ENCODE measurements around the gene IL25. TPM values are rescaled to one million over a fixed set of nuclear protein-coding genes. Genes with fewer than 3 reads are reported as not detected.

Gene IL25
- polyA plus RNA-seq, 1 donor (not counting 4 experiments of a cell fraction or from before 2014, with no cell fraction given) = not detected

DNA sequence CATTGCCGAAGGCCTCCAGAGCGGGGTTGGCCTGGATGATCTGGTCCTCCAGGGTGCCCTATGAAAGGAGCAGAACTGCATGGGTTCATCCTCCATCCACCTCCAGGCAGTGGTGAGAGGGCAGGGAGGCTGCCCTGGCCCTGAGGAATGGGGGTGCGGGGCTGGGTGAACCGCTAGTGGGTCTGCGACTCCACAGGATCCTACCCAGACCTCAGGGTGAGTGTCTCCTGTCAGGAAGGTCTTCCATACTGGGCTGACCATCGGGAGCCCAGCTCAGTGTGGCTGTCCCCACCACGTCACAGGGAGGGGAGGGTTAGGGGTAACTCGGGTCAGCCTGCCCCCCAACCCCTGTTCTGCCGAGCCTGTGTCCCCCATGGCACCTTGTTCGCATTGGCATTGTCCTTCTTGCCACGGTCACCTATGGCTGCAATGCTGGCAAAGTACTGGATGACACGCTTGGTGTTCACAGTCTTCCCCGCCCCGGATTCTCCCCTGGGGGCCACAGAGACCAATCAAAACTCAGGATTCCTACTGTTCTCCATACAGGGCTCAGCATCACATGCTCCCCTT, 31.8 kb downstream of the IL25 start:
- H3K4me1 ChIP-seq (ENCODE audit: control insufficient read depth, extremely low read depth, insufficient read depth, low read length) = no peaks in the 10 kb centered on the region
- H3K79me2 ChIP-seq (ENCODE audit: control insufficient read depth, insufficient read depth, low read length) = no peaks in the 10 kb centered on the region
- no peaks in the 10 kb centered on the region for H3K9me3 ChIP-seq (ENCODE audit: control insufficient read depth, low read depth, low read length)
- no peak for DNase-seq (ENCODE audit: low read depth, low spot score)
- H3K27ac ChIP-seq (ENCODE audit: control insufficient read depth, insufficient read depth, low read length) = no peak overlapping the region
- H3K27me3 ChIP-seq (ENCODE audit: control insufficient read depth, extremely low read depth, insufficient read depth, low read length) = peaks cover 12% of the 10 kb centered on the region
- no peaks in the 10 kb centered on the region for H3K9me1 ChIP-seq (ENCODE audit: control insufficient read depth, extremely low read depth, insufficient read depth, low read length)
- H3K4me3 ChIP-seq (ENCODE audit: control insufficient read depth in 2 of 3, extremely low read depth in 1 of 3, insufficient read depth in 2 of 3, low read depth in 1 of 3, low read length in 3 of 3) = no peak overlapping the region
- H3K9ac ChIP-seq (ENCODE audit: control insufficient read depth, extremely low read depth, insufficient read depth, low read length) = no peak overlapping the region
- no peak overlapping the region for H3K4me2 ChIP-seq (ENCODE audit: control insufficient read depth, extremely low read depth, insufficient read depth, low read depth, low read length)
- no peaks in the 10 kb centered on the region for H3K36me3 ChIP-seq (ENCODE audit: control insufficient read depth in 2 of 2, extremely low read depth in 1 of 2, insufficient read depth in 2 of 2, low read length in 2 of 2)
- H4K20me1 ChIP-seq (ENCODE audit: control insufficient read depth, extremely low read depth, insufficient read depth, low read length) = no peaks in the 10 kb centered on the region
- FAIRE-seq = no peak
- TF ChIP-seq EZH2 (IDR thresholded peaks at IDR 0.05; ENCODE audit: low read length) = no peak
- TF ChIP-seq, protein P1, sequence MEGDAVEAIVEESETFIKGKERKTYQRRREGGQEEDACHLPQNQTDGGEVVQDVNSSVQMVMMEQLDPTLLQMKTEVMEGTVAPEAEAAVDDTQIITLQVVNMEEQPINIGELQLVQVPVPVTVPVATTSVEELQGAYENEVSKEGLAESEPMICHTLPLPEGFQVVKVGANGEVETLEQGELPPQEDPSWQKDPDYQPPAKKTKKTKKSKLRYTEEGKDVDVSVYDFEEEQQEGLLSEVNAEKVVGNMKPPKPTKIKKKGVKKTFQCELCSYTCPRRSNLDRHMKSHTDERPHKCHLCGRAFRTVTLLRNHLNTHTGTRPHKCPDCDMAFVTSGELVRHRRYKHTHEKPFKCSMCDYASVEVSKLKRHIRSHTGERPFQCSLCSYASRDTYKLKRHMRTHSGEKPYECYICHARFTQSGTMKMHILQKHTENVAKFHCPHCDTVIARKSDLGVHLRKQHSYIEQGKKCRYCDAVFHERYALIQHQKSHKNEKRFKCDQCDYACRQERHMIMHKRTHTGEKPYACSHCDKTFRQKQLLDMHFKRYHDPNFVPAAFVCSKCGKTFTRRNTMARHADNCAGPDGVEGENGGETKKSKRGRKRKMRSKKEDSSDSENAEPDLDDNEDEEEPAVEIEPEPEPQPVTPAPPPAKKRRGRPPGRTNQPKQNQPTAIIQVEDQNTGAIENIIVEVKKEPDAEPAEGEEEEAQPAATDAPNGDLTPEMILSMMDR (optimal IDR thresholded peaks at IDR 0.05 in 1 of 3, IDR thresholded peaks at IDR 0.05 in 1 of 3, conservative IDR thresholded peaks at IDR 0.05 in 1 of 3; ENCODE audit: extremely low read depth in 1 of 3, insufficient read depth in 2 of 3, low read length in 3 of 3) = no peak
- H2AFZ ChIP-seq (ENCODE audit: control insufficient read depth, low read length) = no peak overlapping the region
- dilution Hi-C loops (cut with MboI; ENCODE audit: extremely low pct_ligation_motif_present, low sequenced_read_pairs) = no loop called here

DNA sequence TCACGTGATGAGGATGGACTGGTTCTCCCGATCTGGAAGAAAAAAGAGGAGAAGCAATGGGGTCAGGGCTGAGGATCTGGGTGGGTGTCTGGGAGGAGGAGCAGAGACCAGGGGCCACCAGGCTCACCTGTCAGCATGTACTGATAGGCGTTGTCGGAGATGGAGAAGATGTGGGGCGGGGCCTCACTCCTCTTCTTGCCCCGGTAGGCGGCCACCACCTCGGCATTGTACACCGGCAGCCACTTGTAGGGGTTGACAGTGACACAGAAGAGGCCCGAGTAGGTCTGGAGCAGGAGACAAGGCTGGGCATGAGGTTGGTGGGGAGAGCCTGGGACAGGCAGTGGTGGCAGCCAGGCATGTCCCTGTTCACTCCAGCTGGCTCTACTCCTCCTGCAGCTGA, 32.5 kb downstream of the IL25 start:
- H3K9ac ChIP-seq (ENCODE audit: control insufficient read depth, extremely low read depth, insufficient read depth, low read length) = no peak overlapping the region
- dilution Hi-C loops (cut with MboI; ENCODE audit: extremely low pct_ligation_motif_present, low sequenced_read_pairs) = no loop called here

More for the DNA sequence above, 32.5 kb downstream of the IL25 start:
- Histone ChIP-seq H3K9me1 (ENCODE audit: control insufficient read depth, extremely low read depth, insufficient read depth, low read length) (no peaks in the 10 kb centered on the region), H3K9me3 (ENCODE audit: control insufficient read depth, low read depth, low read length) (no peaks in the 10 kb centered on the region), H4K20me1 (ENCODE audit: control insufficient read depth, extremely low read depth, insufficient read depth, low read length) (no peaks in the 10 kb centered on the region), H3K27me3 (ENCODE audit: control insufficient read depth, extremely low read depth, insufficient read depth, low read length) (peaks cover 12% of the 10 kb centered on the region), H3K4me3 (ENCODE audit: control insufficient read depth in 2 of 3, extremely low read depth in 1 of 3, insufficient read depth in 2 of 3, low read depth in 1 of 3, low read length in 3 of 3) (no peak overlapping the region), H3K79me2 (ENCODE audit: control insufficient read depth, insufficient read depth, low read length) (no peaks in the 10 kb centered on the region), H3K27ac (ENCODE audit: control insufficient read depth, insufficient read depth, low read length) (no peak overlapping the region), H3K4me1 (ENCODE audit: control insufficient read depth, extremely low read depth, insufficient read depth, low read length) (no peaks in the 10 kb centered on the region), H3K36me3 (ENCODE audit: control insufficient read depth in 2 of 2, extremely low read depth in 1 of 2, insufficient read depth in 2 of 2, low read length in 2 of 2) (no peaks in the 10 kb centered on the region), H2AFZ (ENCODE audit: control insufficient read depth, low read length) (no peak overlapping the region), H3K4me2 (ENCODE audit: control insufficient read depth, extremely low read depth, insufficient read depth, low read depth, low read length) (no peak overlapping the region)
- TF ChIP-seq EZH2 (IDR thresholded peaks at IDR 0.05; ENCODE audit: low read length) = no peak
- TF ChIP-seq, protein P1 (optimal IDR thresholded peaks at IDR 0.05 in 1 of 3, IDR thresholded peaks at IDR 0.05 in 1 of 3, conservative IDR thresholded peaks at IDR 0.05 in 1 of 3; ENCODE audit: extremely low read depth in 1 of 3, insufficient read depth in 2 of 3, low read length in 3 of 3) = no peak
- DNase-seq (ENCODE audit: low read depth, low spot score) (no peak), FAIRE-seq (no peak)
